Measurements from ENCODE around the gene ASPHD1.
"Not testable (repeated sequence)": the region's sequence is repeated elsewhere in the genome, so short reads cannot be mapped to it uniquely, and the experiment has no call there.

ASPHD1 gene

GRCh38 chr16:29906520-29907244, 6.4 kb downstream of the ASPHD1 start:
- in situ Hi-C loops (cut with MboI; ENCODE audit: low sequenced_read_pairs) = no loop called here

GRCh38 chr16:29907973-29908372, 7.7 kb downstream of the ASPHD1 start:
- in situ Hi-C loops (cut with MboI; ENCODE audit: low sequenced_read_pairs) = no loop called here

- in situ Hi-C loops (cut with MboI; ENCODE audit: low sequenced_read_pairs) = no loop called here
These were observed 8.5 kb downstream of the ASPHD1 start for GRCh38 chr16:29908719-29909220.

GRCh38 chr16:29909391-29909790, 9.1 kb downstream of the ASPHD1 start:
- in situ Hi-C loops (cut with MboI; ENCODE audit: low sequenced_read_pairs) = no loop called here

GRCh38 chr16:29909851-29910250, 9.6 kb downstream of the ASPHD1 start:
- in situ Hi-C loops (cut with MboI; ENCODE audit: low sequenced_read_pairs) = not testable (repeated sequence)

- in situ Hi-C loops (cut with MboI; ENCODE audit: low sequenced_read_pairs) = no loop called here
These were observed 10.8 kb downstream of the ASPHD1 start for GRCh38 chr16:29910819-29911675.

GRCh38 chr16:29911676-29912010, 11.4 kb downstream of the ASPHD1 start:
- in situ Hi-C loops (cut with MboI; ENCODE audit: low sequenced_read_pairs) = no loop called here

GRCh38 chr16:29912087-29912486, 11.8 kb downstream of the ASPHD1 start:
- in situ Hi-C loops (cut with MboI; ENCODE audit: low sequenced_read_pairs) = no loop called here

- in situ Hi-C loops (cut with MboI; ENCODE audit: low sequenced_read_pairs) = no loop called here
These were observed 13.2 kb downstream of the ASPHD1 start for GRCh38 chr16:29913514-29913913.

GRCh38 chr16:29915590-29916247, 15.4 kb downstream of the ASPHD1 start:
- in situ Hi-C loops (cut with MboI; ENCODE audit: low sequenced_read_pairs) = no loop called here

GRCh38 chr16:29916979-29917378, 16.7 kb downstream of the ASPHD1 start:
- in situ Hi-C loops (cut with MboI; ENCODE audit: low sequenced_read_pairs) = no loop called here

- in situ Hi-C loops (cut with MboI; ENCODE audit: low sequenced_read_pairs) = no loop called here
These were observed 20.2 kb downstream of the ASPHD1 start for GRCh38 chr16:29920288-29921033.

- in situ Hi-C loops (cut with MboI; ENCODE audit: low sequenced_read_pairs) = no loop called here
These were observed 20.7 kb downstream of the ASPHD1 start for GRCh38 chr16:29921034-29921385.

- in situ Hi-C loops (cut with MboI; ENCODE audit: low sequenced_read_pairs) = no loop called here
These were observed 22.0 kb downstream of the ASPHD1 start for GRCh38 chr16:29922326-29922725.

- in situ Hi-C loops (cut with MboI; ENCODE audit: low sequenced_read_pairs) = no loop called here
These were observed 22.8 kb downstream of the ASPHD1 start for GRCh38 chr16:29922986-29923501.

- in situ Hi-C loops (cut with MboI; ENCODE audit: low sequenced_read_pairs) = no loop called here
These were observed 24.9 kb downstream of the ASPHD1 start for GRCh38 chr16:29925105-29925756.

- in situ Hi-C loops (cut with MboI; ENCODE audit: low sequenced_read_pairs) = no loop called here
These were observed 25.8 kb downstream of the ASPHD1 start, which contains the start of gene KCTD13 for GRCh38 chr16:29925781-29926710. KCTD13 (minus strand) TSS chr16:29926226; CDS start chr16:29926033, 193 bp downstream.

- in situ Hi-C loops (cut with MboI; ENCODE audit: low sequenced_read_pairs) = no loop called here
These were observed 26.4 kb downstream of the ASPHD1 start for GRCh38 chr16:29926711-29927052.

Data from hTERT RPE-1 (cell line).